K562 (cell line): ENCODE data around the gene GLRX. TPM values are rescaled to one million over a fixed set of nuclear protein-coding genes. Genes with fewer than 3 reads are reported as not detected.

Experiments
- EHMT2 ChIP-seq: fragments of 450-650 bp; IDR thresholded peaks from 2 replicates; pipeline ENCODE4 v1.6.1; 2018; ENCODE audit warnings: antibody characterized with exemption
- GABPB1 ChIP-seq: sonication (generic); formaldehyde crosslinking; IDR thresholded peaks from 2 replicates; pipeline ENCODE4 v1.8.0; 2022; ENCODE audit warnings: mild to moderate bottlenecking, missing genetic modification reagents
- MEF2A ChIP-seq: IDR thresholded peaks from 2 replicates; pipeline ENCODE4 v1.6.1; 2011; ENCODE audit warnings: low read depth, mild to moderate bottlenecking, low read length, moderate library complexity; ENCODE audit not compliant: control insufficient read depth
- NCOA2 ChIP-seq, 2 experiments: fragments of 450-650 bp; IDR thresholded peaks; 2 replicates each; pipeline ENCODE4 v1.6.1; 2018; ENCODE audit warnings: mild to moderate bottlenecking in 2 of 2, moderate library complexity in 1 of 2; ENCODE audit not compliant: partially characterized antibody in 2 of 2
- NFIC ChIP-seq: fragments of 450-650 bp; IDR thresholded peaks from 2 replicates; pipeline ENCODE4 v1.6.1; 2017; ENCODE audit warnings: mild to moderate bottlenecking, inconsistent platforms
- POLR2AphosphoS2 ChIP-seq: IDR thresholded peaks from 2 replicates; pipeline ENCODE4 v1.6.1; 2012; ENCODE audit warnings: low read length, improper control_type of control experiment
- RBM34 ChIP-seq: fragments of 200-400 bp; formaldehyde crosslinking; IDR thresholded peaks from 2 replicates; pipeline ENCODE4 v1.6.1; 2018; ENCODE audit warnings: low read length, borderline replicate concordance; ENCODE audit not compliant: insufficient read depth
- WHSC1 ChIP-seq: IDR thresholded peaks from one replicate; pipeline ENCODE4 v1.6.1; 2012; ENCODE audit warnings: low read length, control low read depth, inconsistent platforms
- ZNF239 ChIP-seq: fragments of 250-450 bp; sonication (Bioruptor Pico); IDR thresholded peaks from 2 replicates; pipeline ENCODE4 v1.4.0; 2020; ENCODE audit warnings: mild to moderate bottlenecking
- polyA plus RNA-seq, 8 experiments: library from polyadenylated mRNA; depleted of rRNA in 4 of 8; stranded (reverse) in 5 of 8; unstranded in 3 of 8; fragments of >200 nt; fragmentation: Nextera tagmentation in 2 of 8; fragmentation: Illumina TruSeq in 1 of 8; extraction: Ambion mirVana in 2 of 8; extraction: Trizol in 1 of 8; gene quantifications; 2 replicates each; pipeline versions ENCODE4 v1.2.1 to v1.2.3, GENCODE V29; 2011 to 2014; ENCODE audit warnings: inconsistent platforms in 1 of 8, missing spikeins in 1 of 8
- total RNA-seq, 7 experiments: library from RNA; depleted of rRNA in 6 of 7; stranded (reverse); fragments of >200 nt in 6 of 7; fragmentation: Illumina TruSeq in 2 of 7; extraction: Trizol in 2 of 7; gene quantifications; 2 replicates each; pipeline versions ENCODE4 v1.2.1 to v1.2.3, GENCODE V29; 2011 to 2021; ENCODE audit warnings: low replicate concordance in 1 of 7
- TF ChIP-seq, protein P1 (sequence below): sonication (generic); formaldehyde crosslinking; IDR thresholded peaks from 2 replicates; pipeline ENCODE4 v1.8.0; 2023; ENCODE audit warnings: missing genetic modification reagents, mild to moderate bottlenecking, borderline replicate concordance
- TF ChIP-seq, protein P2 (sequence below): sonication (generic); formaldehyde crosslinking; IDR thresholded peaks from 2 replicates; pipeline ENCODE4 v1.8.1; 2023; ENCODE audit warnings: mild to moderate bottlenecking, missing genetic modification reagents
- TF ChIP-seq, protein P3 (sequence below): fragments of 250-450 bp; sonication (Bioruptor Pico); IDR thresholded peaks from 2 replicates; pipeline ENCODE4 v1.9.0; 2021; ENCODE audit warnings: mild to moderate bottlenecking, inconsistent platforms
- TF ChIP-seq, protein P4 (sequence below): sonication (generic); formaldehyde crosslinking; IDR thresholded peaks from 2 replicates; pipeline ENCODE4 v1.9.0; 2022; ENCODE audit warnings: mild to moderate bottlenecking, missing genetic modification reagents
- TF ChIP-seq, protein P5 (sequence below), 2 experiments: fragments of 450-650 bp in 1 of 2; sonication (generic) in 1 of 2; formaldehyde crosslinking in 1 of 2; IDR thresholded peaks in 1 of 2; conservative IDR thresholded peaks in 1 of 2; 2 replicates each; pipeline versions ENCODE4 v1.6.1 to v1.8.1; 2016 to 2023; ENCODE audit warnings: mild to moderate bottlenecking in 2 of 2, moderate library complexity in 2 of 2, inconsistent platforms in 1 of 2, missing genetic modification reagents in 1 of 2

The GLRX gene
- total and polyA plus RNA-seq, 9 of the 15 experiments (the other 6 are each of a cell fraction or from before 2014, with no cell fraction given): 2.3 to 11.2 (median 4.6) TPM

DNA sequence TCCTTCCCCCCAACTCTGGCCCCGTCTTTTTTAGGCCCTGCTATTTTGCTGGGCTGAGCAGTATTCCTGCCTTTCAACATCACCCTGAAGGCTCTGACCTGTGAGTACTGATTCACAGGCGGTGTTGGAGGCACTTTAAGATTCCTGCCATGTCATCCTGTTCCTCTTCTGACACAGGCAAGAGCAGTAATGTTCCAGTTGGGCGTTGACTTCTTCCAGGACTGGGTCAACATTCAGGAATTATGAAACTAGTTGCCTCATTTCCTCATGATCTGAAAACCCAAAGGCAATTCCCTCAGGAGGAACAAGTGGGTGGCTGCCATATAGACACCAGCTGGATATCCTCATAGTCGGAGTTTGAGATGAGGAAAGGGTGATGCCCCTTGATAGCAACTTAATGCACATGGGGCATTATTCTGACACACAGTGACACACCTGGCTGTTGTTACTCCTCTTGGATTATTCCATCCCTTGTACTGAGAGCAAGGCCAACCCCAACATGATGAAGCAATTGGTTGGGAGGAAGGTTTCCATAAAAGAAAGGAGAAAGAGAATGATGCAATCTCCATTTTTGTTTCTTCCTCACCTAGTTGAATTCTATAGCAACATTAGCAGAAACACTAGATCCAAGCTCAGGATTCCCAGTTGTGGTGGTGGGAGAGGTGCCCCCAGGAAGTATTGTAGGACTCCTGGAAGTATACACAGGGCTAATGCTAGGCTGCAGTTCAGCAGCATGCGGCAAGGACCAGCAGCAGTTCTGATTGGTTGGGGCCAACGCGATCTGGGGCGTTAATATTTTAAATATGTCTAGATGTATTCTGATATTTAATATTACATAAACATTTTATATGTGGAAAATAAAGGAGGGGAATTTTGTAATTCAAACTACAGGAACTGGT lies 19.6 kb upstream of the GLRX start (continued):
- TF ChIP-seq, protein P1, sequence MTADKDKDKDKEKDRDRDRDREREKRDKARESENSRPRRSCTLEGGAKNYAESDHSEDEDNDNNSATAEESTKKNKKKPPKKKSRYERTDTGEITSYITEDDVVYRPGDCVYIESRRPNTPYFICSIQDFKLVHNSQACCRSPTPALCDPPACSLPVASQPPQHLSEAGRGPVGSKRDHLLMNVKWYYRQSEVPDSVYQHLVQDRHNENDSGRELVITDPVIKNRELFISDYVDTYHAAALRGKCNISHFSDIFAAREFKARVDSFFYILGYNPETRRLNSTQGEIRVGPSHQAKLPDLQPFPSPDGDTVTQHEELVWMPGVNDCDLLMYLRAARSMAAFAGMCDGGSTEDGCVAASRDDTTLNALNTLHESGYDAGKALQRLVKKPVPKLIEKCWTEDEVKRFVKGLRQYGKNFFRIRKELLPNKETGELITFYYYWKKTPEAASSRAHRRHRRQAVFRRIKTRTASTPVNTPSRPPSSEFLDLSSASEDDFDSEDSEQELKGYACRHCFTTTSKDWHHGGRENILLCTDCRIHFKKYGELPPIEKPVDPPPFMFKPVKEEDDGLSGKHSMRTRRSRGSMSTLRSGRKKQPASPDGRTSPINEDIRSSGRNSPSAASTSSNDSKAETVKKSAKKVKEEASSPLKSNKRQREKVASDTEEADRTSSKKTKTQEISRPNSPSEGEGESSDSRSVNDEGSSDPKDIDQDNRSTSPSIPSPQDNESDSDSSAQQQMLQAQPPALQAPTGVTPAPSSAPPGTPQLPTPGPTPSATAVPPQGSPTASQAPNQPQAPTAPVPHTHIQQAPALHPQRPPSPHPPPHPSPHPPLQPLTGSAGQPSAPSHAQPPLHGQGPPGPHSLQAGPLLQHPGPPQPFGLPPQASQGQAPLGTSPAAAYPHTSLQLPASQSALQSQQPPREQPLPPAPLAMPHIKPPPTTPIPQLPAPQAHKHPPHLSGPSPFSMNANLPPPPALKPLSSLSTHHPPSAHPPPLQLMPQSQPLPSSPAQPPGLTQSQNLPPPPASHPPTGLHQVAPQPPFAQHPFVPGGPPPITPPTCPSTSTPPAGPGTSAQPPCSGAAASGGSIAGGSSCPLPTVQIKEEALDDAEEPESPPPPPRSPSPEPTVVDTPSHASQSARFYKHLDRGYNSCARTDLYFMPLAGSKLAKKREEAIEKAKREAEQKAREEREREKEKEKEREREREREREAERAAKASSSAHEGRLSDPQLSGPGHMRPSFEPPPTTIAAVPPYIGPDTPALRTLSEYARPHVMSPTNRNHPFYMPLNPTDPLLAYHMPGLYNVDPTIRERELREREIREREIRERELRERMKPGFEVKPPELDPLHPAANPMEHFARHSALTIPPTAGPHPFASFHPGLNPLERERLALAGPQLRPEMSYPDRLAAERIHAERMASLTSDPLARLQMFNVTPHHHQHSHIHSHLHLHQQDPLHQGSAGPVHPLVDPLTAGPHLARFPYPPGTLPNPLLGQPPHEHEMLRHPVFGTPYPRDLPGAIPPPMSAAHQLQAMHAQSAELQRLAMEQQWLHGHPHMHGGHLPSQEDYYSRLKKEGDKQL (CRISPR knock-in tag): no peak
- TF ChIP-seq ZNF239 (CRISPR knock-in tag) (no peak), WHSC1 (no peak), POLR2AphosphoS2 (no peak), NCOA2 (IDR thresholded peaks at IDR 0.05; ENCODE audit: partially characterized antibody in 2 of 2) (no peak), NFIC (no peak), RBM34 (no peak), GABPB1 (no peak), MEF2A (no peak), EHMT2 (no peak)
- TF ChIP-seq, protein P2, sequence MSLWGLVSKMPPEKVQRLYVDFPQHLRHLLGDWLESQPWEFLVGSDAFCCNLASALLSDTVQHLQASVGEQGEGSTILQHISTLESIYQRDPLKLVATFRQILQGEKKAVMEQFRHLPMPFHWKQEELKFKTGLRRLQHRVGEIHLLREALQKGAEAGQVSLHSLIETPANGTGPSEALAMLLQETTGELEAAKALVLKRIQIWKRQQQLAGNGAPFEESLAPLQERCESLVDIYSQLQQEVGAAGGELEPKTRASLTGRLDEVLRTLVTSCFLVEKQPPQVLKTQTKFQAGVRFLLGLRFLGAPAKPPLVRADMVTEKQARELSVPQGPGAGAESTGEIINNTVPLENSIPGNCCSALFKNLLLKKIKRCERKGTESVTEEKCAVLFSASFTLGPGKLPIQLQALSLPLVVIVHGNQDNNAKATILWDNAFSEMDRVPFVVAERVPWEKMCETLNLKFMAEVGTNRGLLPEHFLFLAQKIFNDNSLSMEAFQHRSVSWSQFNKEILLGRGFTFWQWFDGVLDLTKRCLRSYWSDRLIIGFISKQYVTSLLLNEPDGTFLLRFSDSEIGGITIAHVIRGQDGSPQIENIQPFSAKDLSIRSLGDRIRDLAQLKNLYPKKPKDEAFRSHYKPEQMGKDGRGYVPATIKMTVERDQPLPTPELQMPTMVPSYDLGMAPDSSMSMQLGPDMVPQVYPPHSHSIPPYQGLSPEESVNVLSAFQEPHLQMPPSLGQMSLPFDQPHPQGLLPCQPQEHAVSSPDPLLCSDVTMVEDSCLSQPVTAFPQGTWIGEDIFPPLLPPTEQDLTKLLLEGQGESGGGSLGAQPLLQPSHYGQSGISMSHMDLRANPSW (CRISPR knock-in tag): no peak
- TF ChIP-seq, protein P3, sequence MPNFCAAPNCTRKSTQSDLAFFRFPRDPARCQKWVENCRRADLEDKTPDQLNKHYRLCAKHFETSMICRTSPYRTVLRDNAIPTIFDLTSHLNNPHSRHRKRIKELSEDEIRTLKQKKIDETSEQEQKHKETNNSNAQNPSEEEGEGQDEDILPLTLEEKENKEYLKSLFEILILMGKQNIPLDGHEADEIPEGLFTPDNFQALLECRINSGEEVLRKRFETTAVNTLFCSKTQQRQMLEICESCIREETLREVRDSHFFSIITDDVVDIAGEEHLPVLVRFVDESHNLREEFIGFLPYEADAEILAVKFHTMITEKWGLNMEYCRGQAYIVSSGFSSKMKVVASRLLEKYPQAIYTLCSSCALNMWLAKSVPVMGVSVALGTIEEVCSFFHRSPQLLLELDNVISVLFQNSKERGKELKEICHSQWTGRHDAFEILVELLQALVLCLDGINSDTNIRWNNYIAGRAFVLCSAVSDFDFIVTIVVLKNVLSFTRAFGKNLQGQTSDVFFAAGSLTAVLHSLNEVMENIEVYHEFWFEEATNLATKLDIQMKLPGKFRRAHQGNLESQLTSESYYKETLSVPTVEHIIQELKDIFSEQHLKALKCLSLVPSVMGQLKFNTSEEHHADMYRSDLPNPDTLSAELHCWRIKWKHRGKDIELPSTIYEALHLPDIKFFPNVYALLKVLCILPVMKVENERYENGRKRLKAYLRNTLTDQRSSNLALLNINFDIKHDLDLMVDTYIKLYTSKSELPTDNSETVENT (CRISPR knock-in tag): no peak
- TF ChIP-seq, protein P4, sequence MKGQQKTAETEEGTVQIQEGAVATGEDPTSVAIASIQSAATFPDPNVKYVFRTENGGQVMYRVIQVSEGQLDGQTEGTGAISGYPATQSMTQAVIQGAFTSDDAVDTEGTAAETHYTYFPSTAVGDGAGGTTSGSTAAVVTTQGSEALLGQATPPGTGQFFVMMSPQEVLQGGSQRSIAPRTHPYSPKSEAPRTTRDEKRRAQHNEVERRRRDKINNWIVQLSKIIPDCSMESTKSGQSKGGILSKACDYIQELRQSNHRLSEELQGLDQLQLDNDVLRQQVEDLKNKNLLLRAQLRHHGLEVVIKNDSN: no peak
- TF ChIP-seq, protein P5, sequence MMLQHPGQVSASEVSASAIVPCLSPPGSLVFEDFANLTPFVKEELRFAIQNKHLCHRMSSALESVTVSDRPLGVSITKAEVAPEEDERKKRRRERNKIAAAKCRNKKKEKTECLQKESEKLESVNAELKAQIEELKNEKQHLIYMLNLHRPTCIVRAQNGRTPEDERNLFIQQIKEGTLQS (IDR thresholded peaks at IDR 0.05): peak; percentile 85
- TF ChIP-seq, protein P5 (CRISPR knock-in tag; conservative IDR thresholded peaks at IDR 0.05): no peak
